NAMALWA (cell line): ENCODE measurements around the gene SPATA6.
"Not testable (repeated sequence)": the region's sequence is repeated elsewhere in the genome, so short reads cannot be mapped to it uniquely, and the experiment has no call there.

Source experiments
- DNase-seq: peaks from one replicate; pipeline ENCODE4 v3.0.0-alpha.2; 2015; ENCODE audit warnings: low spot score

Gene SPATA6

GRCh38 chr1:48344373-48344772 lies 127.6 kb downstream of the SPATA6 start:
- no peak for DNase-seq

- no peak for DNase-seq
Observed at GRCh38 chr1:48341221-48341620, 130.8 kb downstream of the SPATA6 start.

GRCh38 chr1:48338257-48338656 lies 133.7 kb downstream of the SPATA6 start:
- DNase-seq = no peak

- DNase-seq = no peak
Observed at GRCh38 chr1:48333316-48333715, 138.7 kb downstream of the SPATA6 start.

GRCh38 chr1:48332115-48332514 lies 139.9 kb downstream of the SPATA6 start:
- no peak for DNase-seq

- DNase-seq = no peak
Observed at GRCh38 chr1:48329905-48330304, 142.1 kb downstream of the SPATA6 start.

GRCh38 chr1:48329486-48329885 lies 142.5 kb downstream of the SPATA6 start:
- DNase-seq = no peak

GRCh38 chr1:48311829-48312228 lies 160.2 kb downstream of the SPATA6 start:
- DNase-seq = not testable (repeated sequence)

- no peak for DNase-seq
Observed at GRCh38 chr1:48309564-48310082, 162.4 kb downstream of the SPATA6 start.

GRCh38 chr1:48302652-48303051 lies 169.4 kb downstream of the SPATA6 start:
- DNase-seq = no peak

GRCh38 chr1:48294656-48295055 lies 177.3 kb downstream of the SPATA6 start:
- DNase-seq = no peak

GRCh38 chr1:48294094-48294493 lies 177.9 kb downstream of the SPATA6 start:
- not testable (repeated sequence) for DNase-seq

- no peak for DNase-seq
Observed at GRCh38 chr1:48292706-48293105, 179.3 kb downstream of the SPATA6 start.

GRCh38 chr1:48291421-48291820 lies 180.6 kb downstream of the SPATA6 start:
- no peak for DNase-seq

- no peak for DNase-seq
Observed at GRCh38 chr1:48285525-48285924, 186.5 kb downstream of the SPATA6 start.

- DNase-seq = peak; percentile 16
Observed at GRCh38 chr1:48284696-48285420, 187.1 kb downstream of the SPATA6 start.

- DNase-seq = not testable (repeated sequence)
Observed at GRCh38 chr1:48282329-48282728, 189.7 kb downstream of the SPATA6 start.

GRCh38 chr1:48277437-48277836 lies 194.6 kb downstream of the SPATA6 start:
- not testable (repeated sequence) for DNase-seq

- DNase-seq = no peak
Observed at GRCh38 chr1:48266576-48266975, 205.4 kb downstream of the SPATA6 start.

GRCh38 chr1:48263041-48263440 lies 209.0 kb downstream of the SPATA6 start:
- no peak for DNase-seq

- DNase-seq = no peak
Observed at GRCh38 chr1:48261881-48262400, 210.1 kb downstream of the SPATA6 start.

GRCh38 chr1:48258106-48258505 lies 213.9 kb downstream of the SPATA6 start:
- no peak for DNase-seq

GRCh38 chr1:48254254-48254653 lies 217.8 kb downstream of the SPATA6 start:
- DNase-seq = no peak

GRCh38 chr1:48251821-48252220 lies 220.2 kb downstream of the SPATA6 start:
- DNase-seq = no peak
